ENCODE data around the gene NUDT16L1. TPM values are rescaled to one million over a fixed set of nuclear protein-coding genes. Genes with fewer than 3 reads are reported as not detected.

Gene NUDT16L1
- total RNA-seq, 6 donors from 2014 or later = 14.9 to 66.0 (median 34.1) TPM

DNA sequence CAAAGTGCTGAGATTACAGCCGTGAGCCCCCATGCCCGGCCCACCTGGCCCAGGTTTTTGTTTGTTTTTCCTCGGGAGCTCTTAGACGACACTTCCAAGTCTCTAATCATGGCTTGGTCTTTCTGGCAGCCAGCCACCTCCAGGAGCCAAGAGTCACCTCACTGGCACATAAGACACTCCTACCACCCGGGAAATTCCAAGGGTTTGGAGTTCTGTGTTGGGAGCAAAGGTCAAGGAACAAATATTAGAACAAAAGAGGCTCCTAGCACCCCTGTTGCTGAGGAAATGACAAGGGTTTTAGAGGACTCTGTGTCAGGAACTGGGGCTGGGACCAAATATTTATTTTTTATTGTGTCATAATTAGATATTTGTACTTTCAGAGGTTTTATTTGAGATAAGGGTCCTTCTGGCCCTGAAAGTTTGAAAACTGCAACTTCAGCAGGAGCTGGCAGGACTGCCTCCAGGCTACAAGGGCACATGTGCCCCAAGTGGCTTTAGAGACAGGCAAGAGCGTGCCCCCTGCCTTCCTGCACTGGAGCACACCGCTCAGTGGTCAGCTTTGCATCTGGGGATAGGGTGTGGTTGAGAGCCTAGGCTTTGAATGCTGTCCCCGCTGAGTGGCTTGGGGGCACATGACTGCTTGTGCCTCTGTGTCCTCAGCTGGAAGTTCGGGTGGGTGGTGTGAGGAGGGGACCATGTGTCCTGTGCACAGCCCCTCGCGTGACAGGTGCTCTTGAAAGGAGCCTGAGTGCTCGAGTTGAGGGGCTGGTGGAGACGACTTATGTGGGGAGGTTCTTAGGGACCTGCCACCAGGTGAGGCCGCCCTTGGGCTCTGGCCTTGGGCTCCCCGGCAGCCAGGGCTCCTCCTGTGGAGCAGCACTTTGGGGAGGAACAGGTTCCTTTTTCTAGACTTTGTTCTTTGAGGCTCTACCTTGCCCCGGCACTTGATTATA lies 39.1 kb upstream of the NUDT16L1 start:
- ATAC-seq (ENCODE audit: low FRiP score in 2 of 2) (peak; percentile 56 to 91), DNase-seq (peak in 1 of 2 donors; percentile 90)
- Histone ChIP-seq H3K4me3 (no peak overlapping the region), H3K27ac (peak overlapping the region; percentile 44 to 89 (median 77)), H3K36me3 (peaks cover 8 to 88% (median 61%) of the 10 kb centered on the region in 4 donors), H3K9me3 (no peaks in the 10 kb centered on the region), H3K27me3 (no peaks in the 10 kb centered on the region), H3K4me1 (peaks cover 15 to 68% (median 46%) of the 10 kb centered on the region in 4 donors)
- TF ChIP-seq EP300 (IDR thresholded peaks at IDR 0.05) (peak in 1 of 4 donors; percentile 20), POLR2A (IDR thresholded peaks at IDR 0.05) (peak in 1 of 4 donors; percentile 15), POLR2AphosphoS5 (IDR thresholded peaks at IDR 0.05) (no peak)
- TF ChIP-seq, protein P1, sequence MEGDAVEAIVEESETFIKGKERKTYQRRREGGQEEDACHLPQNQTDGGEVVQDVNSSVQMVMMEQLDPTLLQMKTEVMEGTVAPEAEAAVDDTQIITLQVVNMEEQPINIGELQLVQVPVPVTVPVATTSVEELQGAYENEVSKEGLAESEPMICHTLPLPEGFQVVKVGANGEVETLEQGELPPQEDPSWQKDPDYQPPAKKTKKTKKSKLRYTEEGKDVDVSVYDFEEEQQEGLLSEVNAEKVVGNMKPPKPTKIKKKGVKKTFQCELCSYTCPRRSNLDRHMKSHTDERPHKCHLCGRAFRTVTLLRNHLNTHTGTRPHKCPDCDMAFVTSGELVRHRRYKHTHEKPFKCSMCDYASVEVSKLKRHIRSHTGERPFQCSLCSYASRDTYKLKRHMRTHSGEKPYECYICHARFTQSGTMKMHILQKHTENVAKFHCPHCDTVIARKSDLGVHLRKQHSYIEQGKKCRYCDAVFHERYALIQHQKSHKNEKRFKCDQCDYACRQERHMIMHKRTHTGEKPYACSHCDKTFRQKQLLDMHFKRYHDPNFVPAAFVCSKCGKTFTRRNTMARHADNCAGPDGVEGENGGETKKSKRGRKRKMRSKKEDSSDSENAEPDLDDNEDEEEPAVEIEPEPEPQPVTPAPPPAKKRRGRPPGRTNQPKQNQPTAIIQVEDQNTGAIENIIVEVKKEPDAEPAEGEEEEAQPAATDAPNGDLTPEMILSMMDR (IDR thresholded peaks at IDR 0.05) = peak in 2 of 6 experiments; percentile 21 to 31
- WGBS, 2 donors = 64% methylated on average over 15 to 16 of the region's 16 CpGs

DNA sequence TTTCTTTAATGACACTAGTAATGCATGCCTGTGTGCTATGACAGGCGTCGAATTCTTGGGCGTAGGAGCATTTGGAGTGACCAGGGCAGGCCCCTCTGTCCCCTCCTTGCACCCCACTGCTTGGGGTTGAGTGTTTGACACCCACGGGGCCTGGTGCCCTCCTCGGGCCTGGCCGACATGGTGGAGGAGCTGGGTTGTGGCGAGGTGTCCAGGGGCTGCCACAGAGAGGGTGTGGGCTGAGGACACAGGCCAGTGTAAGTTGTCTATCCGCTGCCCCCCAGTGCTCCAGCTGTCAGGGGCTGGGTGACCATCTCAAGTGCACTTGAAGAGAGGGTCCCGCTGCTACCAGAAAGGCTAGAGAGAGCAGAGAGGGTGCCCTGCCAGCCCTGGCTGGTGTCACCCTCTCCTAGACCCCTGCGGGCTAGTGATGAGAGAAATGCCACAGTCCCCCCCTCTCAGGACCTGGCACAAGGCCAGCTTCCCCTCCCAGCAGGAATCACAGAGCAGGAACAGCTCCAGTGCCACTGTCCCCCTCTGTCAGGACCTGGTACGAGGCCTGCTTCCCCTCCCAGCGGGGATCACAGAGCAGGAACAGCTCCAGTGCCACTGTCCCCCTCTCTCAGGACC lies 38.3 kb upstream of the NUDT16L1 start:
- peak overlapping the region; percentile 44 to 89 (median 77) for H3K27ac ChIP-seq
- no peaks in the 10 kb centered on the region for H3K27me3 ChIP-seq
- TF ChIP-seq POLR2A (IDR thresholded peaks at IDR 0.05) (no peak), EP300 (IDR thresholded peaks at IDR 0.05) (no peak), POLR2AphosphoS5 (IDR thresholded peaks at IDR 0.05) (no peak)
- TF ChIP-seq, protein P1 (IDR thresholded peaks at IDR 0.05) = no peak
- H3K9me3 ChIP-seq = no peaks in the 10 kb centered on the region
- DNase-seq (no peak), ATAC-seq (ENCODE audit: low FRiP score in 2 of 2) (no peak)
- WGBS, 2 donors = 72 to 87% methylated on average over 4 to 11 of the region's 12 CpGs
- peaks cover 8 to 90% (median 65%) of the 10 kb centered on the region in 4 donors for H3K36me3 ChIP-seq
- no peak overlapping the region for H3K4me3 ChIP-seq
- peaks cover 15 to 65% (median 47%) of the 10 kb centered on the region in 4 donors for H3K4me1 ChIP-seq

DNA sequence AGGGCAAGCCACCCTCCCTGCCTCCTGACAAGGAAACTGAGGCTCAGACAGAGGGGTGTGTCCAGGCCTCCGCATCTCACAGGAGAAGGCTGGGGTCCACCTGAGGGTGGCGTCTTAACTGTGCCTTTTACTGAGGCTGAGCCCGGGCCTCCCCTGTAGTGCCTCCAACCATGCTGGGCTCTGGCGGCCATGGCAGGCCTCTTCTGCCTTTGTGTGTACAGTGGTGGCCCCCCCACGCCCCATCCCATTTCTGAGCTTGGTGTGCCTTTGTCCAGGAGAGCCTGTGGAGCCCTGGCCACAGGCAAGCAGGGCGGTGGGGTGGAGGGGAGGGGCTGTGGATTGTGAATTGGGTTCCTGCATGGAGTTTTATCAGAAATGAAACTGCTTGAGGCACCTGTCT lies 37.6 kb upstream of the NUDT16L1 start:
- DNase-seq (no peak), ATAC-seq (ENCODE audit: low FRiP score in 2 of 2) (no peak)
- peak overlapping the region; percentile 44 to 89 (median 77) for H3K27ac ChIP-seq
- H3K4me1 ChIP-seq = peaks cover 20 to 65% (median 49%) of the 10 kb centered on the region in 4 donors
- TF ChIP-seq POLR2A (IDR thresholded peaks at IDR 0.05) = no peak
- no peak for TF ChIP-seq POLR2AphosphoS5 (IDR thresholded peaks at IDR 0.05)
- TF ChIP-seq EP300 (IDR thresholded peaks at IDR 0.05) = no peak
- TF ChIP-seq, protein P1 (IDR thresholded peaks at IDR 0.05) = no peak
- peaks cover 8 to 87% (median 67%) of the 10 kb centered on the region in 4 donors for H3K36me3 ChIP-seq
- H3K27me3 ChIP-seq = no peaks in the 10 kb centered on the region
- no peaks in the 10 kb centered on the region for H3K9me3 ChIP-seq
- WGBS, 2 donors = 89% methylated on average over 6 of the region's 6 CpGs; no CpG with 5 or more reads in 1 of the 2 donors
- H3K4me3 ChIP-seq = no peak overlapping the region

DNA sequence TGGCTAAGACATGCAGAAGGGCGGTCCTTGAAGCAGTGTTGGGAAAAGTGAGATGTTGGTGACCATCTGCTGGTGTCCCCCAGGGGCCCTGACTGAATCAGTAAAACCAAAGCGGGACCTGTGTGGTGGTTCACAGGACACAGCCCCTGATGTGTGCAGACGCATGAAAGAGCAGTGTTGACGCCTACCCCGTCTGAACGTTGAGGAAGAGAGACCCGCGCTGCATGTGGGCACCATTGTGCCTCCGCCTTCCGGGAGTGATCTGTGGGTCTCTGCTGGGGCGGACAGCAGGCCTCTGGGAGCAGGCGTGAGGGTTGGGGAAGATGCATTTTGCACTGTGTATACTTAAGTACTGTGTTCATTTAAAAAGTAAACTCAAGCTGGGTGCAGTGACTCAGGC lies 37.1 kb upstream of the NUDT16L1 start:
- no peak for TF ChIP-seq POLR2AphosphoS5 (IDR thresholded peaks at IDR 0.05)
- TF ChIP-seq POLR2A (IDR thresholded peaks at IDR 0.05) = no peak
- no peak for TF ChIP-seq EP300 (IDR thresholded peaks at IDR 0.05)
- TF ChIP-seq, protein P1 (IDR thresholded peaks at IDR 0.05) = no peak
- no peak for ATAC-seq (ENCODE audit: low FRiP score in 2 of 2)
- no peak for DNase-seq
- peaks cover 8 to 83% (median 65%) of the 10 kb centered on the region in 4 donors for H3K36me3 ChIP-seq
- peak overlapping the region in 2 of 4 donors; percentile 80 to 89 for H3K27ac ChIP-seq
- no peaks in the 10 kb centered on the region for H3K27me3 ChIP-seq
- no peaks in the 10 kb centered on the region for H3K9me3 ChIP-seq
- WGBS, 2 donors = 93 to 94% methylated on average over 8 to 12 of the region's 12 CpGs
- no peak overlapping the region for H3K4me3 ChIP-seq
- peaks cover 23 to 65% (median 49%) of the 10 kb centered on the region in 4 donors for H3K4me1 ChIP-seq
